Prostate gland (tissue), 1 donor: ENCODE measurements around the gene UNC13C.

ENCODE experiments used
- POLR2A ChIP-seq: fragments of 450-650 bp; IDR thresholded peaks from one replicate; pipeline ENCODE4 v1.6.1; 2016; ENCODE audit warnings: antibody characterized with exemption, mild to moderate bottlenecking
- POLR2AphosphoS5 ChIP-seq: sonication (generic); formaldehyde crosslinking; IDR thresholded peaks from one replicate; pipeline ENCODE4 v1.6.1; 2017; ENCODE audit warnings: antibody characterized with exemption

- TF ChIP-seq POLR2AphosphoS5 = no peak
- no peak for TF ChIP-seq POLR2A
Measured at GRCh38 chr15:54305138-54305537, 326.9 kb downstream of the UNC13C start.
